ENCODE results near the gene GCSAML.
"Not testable (repeated sequence)": the region's sequence is repeated elsewhere in the genome, so short reads cannot be mapped to it uniquely, and the experiment has no call there.

The GCSAML gene

DNA sequence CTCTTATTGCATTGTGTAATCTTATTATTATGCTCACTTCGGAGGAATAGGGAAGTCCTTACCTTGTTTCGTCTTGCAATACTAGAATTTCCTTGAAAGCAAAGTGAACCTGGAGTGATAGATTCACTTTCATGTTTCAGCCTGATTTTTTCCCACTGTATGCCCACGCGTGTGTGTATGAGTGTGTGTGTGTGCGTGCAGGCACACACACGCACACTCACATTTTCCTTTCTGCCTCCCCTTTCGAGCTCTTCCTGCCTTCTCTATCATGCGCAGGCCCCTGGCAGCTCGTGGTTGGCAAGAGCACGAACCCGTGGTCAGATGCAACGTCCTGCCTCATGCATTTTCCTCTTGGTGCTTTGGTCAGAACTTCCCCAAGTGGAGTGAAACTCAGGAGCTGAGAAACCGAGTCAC, at the start of gene GCSAML:
Gene GCSAML, plus strand, starts transcription at position 366 of the 414 bp plus-strand sequence. CDS start 58 bp downstream, outside the sequence.
- no peak for DNase-seq (ENCODE audit: low read depth, low spot score)

DNA sequence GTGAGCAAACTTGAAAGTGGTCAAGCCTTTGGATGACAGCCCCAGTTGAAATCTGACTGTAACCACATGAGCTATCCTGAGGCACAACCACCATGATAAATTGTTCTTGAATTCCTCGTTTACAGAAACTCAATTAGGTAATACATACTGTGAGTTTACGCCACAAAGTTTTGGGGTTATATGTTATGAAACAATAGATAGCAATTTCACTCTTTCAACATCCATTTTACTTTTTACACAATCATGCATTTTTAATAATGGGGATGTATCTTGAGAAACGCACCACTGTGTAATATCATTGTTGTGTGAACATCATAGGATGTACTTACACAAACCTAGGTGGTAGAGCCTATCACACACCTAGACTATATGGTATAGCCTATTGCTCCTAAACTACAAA, 48.1 kb upstream of the GCSAML start:
- no peak for DNase-seq (ENCODE audit: low read depth, low spot score)

DNA sequence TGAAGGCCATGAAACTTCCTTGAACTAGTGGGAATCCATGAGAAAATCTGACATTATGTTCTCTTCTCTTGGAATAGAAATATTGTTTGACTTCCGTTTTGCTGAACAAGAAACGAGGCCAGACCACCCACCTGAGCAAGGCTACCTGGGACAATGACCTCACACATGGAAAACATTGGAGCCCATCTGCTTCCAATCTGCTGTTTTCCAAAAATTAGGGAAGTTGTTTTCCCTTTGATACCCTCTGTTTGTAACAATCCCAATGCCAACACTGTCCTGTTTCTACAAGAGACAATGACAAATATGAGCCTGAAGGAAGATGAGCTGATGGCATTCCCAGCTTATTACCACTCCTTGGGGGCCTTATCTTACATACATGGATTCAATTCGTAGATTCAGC, 42.1 kb upstream of the GCSAML start:
- no peak for DNase-seq (ENCODE audit: low read depth, low spot score)

DNA sequence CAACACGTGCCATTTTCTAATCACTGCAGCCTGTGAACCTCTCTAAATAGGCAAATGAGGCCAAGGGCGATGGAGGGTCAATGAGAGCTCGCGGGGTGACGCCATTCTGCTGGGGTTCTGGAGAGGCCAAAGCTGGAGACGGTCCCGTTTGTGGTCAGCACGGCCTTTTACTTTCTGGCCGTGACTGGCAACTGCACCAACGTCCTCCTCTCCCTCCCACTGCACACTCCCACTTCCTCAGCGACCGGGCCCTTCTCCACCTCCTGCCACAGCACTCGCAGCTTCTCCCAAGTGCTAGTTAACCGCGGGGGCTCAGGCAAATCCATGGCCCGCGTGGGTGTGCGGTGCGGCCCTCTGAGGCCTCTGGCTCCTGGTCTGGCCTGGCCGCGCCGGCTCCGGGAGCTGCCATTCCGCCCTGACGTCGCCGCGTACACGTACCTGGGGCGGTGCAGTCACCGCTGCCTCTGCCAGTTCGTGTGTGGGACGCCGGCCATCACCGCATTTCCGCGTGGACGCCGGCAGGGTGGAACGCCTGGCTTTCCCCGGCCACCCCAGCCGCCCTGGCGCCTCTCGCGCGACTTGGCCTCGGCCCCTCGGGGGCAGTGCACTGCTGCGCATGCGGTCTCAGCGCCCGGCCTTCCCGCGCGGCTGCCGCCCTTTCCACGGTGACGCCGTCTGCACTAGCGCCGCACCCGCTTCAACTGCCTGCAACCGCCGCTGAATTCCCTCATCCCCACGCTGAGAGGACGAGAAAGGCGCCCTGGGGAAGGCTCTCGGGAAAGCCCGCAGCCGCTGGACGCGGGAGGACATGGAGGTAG, 30.9 kb upstream of the GCSAML start:
- no peak for DNase-seq (ENCODE audit: low read depth, low spot score)

DNA sequence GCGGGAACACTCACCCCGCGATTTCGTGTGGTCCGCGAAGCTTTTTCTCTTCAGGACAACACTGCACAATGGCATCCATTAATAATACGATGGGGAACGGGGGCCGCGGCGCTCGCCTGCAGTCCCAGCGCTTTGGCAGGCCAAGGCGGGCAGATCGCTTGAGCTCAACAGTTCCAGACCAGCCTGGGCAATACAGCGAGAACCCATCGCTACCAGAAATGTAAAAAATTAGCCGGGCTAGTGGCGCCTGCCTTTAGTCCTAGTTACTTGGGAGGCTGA, 30.4 kb upstream of the GCSAML start:
- DNase-seq (ENCODE audit: low read depth, low spot score): no peak

DNA sequence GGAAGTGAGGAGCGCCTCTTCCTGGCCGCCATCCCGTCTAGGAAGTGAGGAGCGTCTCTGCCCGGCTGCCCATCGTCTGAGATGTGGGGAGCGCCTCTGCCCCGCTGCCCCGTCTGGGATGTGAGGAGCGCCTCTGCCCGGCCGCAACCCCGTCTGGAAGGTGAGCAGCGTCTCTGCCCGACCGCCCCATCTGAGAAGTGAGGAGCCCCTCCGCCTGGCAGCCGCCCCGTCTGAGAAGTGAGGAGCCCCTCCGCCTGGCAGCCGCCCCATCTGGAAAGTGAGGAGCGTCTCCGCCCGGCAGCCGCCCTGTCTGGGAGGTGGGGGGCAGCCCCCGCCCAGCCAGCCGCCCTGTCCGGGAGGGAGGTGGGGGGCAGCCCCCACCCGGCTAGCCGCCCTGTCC, 27.0 kb upstream of the GCSAML start:
- not testable (repeated sequence) for DNase-seq (ENCODE audit: low read depth, low spot score)

DNA sequence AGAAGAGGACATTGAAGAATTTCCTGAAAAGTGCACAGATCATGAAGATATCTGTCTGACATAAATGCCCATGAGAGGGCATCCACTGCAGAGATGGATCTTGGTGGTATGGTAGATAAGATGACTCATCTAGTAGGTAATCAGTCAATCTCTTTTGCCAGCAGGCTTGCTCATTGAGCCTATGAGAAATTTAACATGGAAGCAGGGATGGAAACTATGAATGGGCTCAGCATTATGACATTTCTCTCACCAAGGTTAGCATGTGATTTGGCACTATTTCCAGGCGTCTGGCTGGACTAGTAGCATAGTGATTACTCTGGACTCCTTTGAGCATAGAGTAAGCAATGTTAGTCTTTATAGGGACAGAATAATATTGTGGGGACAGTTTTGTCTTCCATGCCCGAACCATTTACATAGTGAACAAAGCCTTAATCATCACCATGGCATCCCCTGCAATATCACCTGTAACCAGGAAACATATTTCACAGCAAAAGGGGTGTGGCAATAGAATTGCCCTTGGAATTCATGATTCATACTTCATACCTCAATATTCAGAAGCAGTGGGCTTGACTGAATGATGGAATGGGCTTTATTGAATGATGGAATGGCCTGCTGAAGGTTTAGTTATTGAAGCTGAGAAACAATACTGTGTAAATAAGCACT, 20.0 kb upstream of the GCSAML start:
- no peak for DNase-seq (ENCODE audit: low read depth, low spot score)

DNA sequence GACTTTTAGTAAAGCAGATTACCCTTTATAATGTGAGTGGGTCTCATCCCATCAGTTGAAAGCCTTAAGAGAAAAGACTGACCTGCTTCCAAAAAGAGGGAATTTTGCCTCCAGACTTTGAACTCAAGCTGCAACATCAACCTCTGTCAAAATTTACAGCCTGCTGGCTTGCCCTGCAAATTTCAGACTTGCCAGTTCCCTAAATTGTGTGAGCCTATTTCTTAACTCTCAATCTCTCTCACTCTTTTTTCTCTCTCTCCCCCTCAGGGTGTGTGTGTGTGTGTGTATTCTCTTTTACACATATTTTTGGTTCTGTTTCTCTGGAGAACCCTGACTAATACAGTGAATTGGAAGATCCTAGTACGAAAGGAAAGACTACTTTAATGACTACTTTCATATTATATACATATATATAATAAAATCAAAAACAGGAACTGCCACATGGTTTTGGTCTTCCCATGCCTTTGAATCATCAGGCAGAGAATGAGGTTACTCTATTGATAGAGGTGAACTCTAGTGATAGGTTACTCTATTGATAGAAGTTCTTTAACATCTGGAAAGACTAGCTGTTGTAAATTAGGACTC, 19.1 kb upstream of the GCSAML start:
- no peak for DNase-seq (ENCODE audit: low read depth, low spot score)

DNA sequence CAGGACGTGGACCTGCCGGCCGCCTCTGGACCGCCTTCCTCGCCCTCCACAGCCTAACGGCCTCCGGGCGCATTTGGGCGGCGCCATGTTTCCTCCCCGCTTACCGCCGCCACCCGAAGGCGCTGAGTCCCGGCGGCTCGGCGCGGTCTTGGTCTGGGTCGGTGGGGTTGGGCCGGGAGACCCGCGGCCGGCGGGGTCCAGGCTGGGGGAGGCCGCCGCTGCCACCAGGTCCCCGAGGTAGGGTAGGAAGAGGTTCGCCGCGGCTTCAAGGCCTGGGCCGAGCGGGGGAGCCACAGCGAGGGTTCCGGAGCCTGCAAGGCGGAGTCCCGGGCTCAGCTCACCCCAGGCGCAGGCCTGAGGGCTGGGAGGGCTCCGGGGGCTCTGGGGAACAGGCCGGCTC, 18.1 kb upstream of the GCSAML start:
- DNase-seq (ENCODE audit: low read depth, low spot score): no peak

DNA sequence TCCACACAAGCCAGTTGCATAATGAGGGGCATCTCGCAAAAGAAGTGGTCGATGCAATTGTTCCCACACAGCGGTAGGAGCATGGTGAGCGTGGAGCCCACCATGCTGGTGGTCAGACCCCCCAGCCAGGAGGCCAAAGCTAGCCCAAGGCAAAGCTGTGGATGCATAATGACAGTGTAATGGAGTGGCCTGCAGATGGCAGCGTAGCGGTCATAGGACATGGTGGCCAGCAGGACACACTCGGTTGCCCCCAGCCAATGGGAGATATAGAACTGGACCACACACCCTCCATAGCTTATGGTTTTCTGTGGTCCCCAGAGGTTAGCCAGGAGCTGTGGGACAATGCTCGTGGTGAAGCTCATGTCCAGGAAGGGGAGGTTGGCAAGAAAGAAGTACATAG, 17.0 kb upstream of the GCSAML start:
- DNase-seq (ENCODE audit: low read depth, low spot score): no peak

DNA sequence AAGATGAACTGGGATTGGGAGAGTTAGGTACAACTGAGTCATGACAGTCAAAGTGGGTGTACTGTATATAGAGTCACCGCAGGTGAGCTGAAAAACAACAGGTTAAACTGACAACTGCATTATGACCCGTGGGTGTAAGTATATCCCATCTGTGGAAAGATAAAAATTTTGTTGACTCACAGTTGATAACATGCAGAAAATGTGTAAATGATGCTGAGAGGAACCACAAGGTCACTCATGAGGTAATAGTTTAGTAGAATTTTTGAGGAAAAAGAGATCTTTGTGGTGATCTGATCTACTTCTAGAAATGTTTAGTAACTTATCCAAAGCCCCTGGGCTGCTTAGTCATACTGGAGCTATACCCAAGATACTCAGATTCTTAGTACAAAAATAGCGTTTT, 13.5 kb upstream of the GCSAML start:
- no peak for DNase-seq (ENCODE audit: low read depth, low spot score)

DNA sequence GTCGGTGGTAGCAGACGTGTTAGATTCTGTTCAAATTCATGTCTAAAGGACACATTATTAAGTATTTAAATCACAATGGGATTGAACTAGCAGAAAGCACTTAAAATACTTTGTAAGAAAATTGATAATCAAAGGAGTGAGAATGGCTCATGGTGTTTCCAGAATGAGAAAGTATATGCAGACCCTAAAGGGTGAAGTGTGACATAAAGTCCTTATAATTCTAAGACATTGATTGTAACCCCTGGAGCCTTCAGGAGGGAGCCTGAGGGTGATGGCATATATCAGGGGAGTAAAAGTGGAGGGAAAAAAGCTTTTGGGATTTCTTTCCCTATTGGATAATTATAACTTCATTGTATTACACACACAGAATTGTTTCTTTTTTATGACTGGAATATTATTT, 12.6 kb upstream of the GCSAML start, which contains the start of gene OR2C3:
Gene OR2C3, minus strand, starts transcription at position 101 of the 400 bp plus-strand sequence. CDS start 3,929 bp downstream, outside the sequence.
- DNase-seq (ENCODE audit: low read depth, low spot score): no peak

DNA sequence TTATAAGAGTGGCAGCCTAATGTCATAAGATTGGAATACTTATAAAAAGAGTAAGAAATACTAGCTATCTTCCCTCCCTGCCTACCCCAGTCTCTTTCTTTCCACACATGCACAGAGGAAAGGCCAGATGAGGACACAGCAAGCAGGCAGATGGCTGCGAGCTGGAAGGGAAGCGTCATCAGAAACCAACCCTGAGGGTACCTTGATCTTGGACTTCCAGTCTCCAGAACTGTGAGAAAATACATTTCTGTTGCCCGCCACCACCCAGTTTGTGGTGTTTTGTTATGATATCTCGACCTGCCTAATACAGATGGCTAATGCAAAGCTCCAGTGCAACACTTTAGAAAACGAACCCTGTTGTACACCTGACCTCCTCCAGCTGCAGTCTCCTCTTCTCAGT, 10.4 kb upstream of the GCSAML start:
- DNase-seq (ENCODE audit: low read depth, low spot score): no peak

DNA sequence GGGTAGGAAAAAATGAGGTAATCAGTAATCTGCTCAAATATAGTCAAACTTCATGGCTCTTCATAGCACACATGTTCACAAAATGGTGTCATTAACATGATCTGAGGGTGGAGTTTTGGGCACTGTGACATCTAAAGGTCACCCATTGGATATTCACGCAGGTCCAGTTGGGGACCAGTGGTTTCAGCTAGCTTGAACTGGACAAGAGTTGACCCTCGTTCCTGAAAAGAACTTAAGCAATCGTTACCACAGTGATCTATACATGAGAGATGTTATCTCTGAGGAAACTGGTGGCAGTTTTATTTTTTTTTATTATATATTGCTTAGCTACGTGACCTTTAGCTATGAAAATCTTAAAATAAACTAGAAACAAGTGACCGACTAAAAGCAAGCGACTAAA, 9.7 kb upstream of the GCSAML start:
- DNase-seq (ENCODE audit: low read depth, low spot score): no peak

DNA sequence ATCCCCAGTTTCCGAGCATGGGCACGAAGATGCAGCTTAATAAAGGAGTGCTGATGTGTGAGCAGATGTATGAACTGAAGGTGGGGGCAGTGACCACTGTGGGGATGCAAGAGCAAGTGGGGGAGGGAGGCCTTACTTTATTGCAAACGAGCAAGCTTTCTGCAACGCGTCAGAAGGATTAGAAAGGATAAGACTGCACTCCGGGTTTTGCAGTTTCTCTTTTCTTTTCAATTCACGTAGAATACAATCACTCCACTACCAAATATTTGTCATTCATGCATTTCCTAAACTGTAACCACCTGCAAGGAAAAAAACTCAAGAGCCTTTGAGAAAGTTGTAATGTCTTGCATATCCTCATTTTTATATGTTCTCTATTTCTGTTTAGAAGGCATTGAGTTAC, 8.4 kb upstream of the GCSAML start:
- no peak for DNase-seq (ENCODE audit: low read depth, low spot score)

DNA sequence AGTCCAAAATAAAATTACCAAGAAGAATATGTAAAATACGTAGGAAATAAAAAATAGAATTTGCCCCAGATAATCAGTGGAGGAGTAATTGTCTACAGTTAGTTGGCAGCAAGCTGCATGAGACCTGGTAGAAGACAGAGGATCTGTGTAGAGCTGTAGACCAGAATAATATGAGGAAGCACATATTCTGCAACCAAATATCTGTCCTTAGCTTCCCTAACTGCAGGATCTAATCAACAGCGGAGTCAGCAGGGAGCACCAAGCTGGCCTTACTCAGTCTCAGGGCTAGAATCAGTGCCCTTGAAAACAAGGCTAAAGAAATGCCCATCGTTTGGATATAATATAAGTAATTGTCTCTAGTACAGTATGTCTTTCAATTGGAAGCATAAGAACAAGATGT, 6.1 kb upstream of the GCSAML start:
- DNase-seq (ENCODE audit: low read depth, low spot score): no peak

DNA sequence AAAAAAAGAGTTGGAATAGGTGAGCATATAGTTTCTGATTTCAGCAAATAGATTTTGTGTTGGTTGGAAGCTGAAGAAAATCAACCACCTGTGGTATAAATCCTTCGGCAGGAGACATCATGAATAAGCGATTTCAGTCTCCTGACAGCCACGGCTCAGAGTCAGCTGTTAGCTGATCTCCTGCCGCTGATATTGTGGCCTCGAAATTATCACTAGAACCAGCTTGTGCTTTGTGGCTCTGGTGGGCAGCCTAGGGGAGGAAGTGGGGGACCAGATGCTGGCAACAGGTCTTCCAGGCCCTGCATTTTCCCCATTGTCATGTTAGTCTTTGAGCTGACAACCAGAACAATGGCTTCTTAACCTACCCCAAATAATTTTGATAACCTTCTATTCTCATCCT, 842 bp upstream of the GCSAML start:
- no peak for DNase-seq (ENCODE audit: low read depth, low spot score)

DNA sequence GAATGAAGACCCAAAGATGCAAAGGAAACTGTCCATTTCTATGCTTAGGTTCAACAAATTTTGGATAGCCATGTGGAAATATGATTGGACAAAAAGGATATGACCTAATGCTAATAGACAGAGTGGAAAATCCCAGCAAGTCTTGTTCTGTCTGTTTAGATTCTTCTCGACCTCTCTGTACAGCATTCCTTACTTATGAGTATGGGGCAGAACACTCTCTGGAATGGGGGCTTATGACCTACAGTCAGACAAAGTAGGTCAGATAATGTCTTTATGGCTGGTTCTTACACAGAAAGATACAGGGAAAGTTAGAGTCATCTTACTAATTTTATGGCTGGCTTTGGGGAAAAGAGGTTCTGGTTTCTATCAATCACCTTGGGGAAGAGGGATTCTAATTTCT, 2.8 kb downstream of the GCSAML start:
- no peak for DNase-seq (ENCODE audit: low read depth, low spot score)

DNA sequence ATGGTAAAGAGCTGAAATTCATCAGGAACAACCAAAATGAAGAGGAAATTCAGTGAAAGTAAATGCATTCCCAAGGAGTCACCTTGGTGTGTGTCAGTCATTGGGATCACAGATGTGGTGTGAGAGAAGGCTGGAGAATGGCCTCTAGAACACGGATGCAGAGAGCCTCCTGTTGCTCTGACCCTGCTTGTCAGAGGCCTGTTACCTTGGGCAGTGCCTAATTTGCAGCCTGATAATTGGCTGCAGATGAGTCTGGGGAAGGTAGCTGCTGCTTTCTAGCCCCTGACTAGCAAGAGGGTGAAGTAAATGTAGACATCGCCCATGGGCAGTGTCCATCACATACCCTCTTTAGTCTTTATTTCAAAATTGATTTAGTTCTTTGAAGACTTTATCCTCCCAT, 3.3 kb downstream of the GCSAML start:
- no peak for DNase-seq (ENCODE audit: low read depth, low spot score)

DNA sequence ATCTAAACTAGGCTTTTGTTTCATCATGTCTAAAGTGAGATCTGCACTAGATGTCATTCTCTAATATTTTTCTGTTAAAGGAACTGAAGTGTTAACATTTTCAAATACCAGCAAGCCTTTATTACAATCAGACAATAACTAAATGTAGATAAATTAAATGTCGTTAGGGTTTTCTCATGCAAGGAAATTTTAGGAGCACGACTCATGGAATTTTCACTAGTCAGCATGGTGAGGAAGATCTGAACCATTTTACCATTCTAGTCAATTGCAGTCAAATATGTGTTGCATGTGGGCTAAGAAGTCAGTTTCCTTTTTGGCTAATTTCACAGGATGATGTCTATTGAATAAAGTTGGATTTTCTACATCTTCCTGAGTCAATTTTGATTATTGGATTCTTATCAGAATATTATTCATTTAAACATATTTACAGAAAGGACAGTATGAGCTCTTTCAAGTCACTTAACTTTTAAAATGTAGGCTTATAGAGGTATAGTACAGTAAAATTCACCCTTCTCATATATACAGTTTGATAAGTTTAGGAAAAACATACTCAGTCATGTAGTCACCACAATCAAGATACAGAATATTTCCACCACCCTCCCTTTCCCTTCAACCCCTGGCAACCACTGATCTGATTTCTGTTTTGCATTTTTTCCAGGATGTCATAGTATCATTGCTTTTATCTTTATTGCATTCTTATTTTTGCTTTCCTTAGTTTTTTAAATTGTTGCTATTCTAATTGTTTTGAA, 9.2 kb downstream of the GCSAML start:
- DNase-seq (ENCODE audit: low read depth, low spot score): no peak

DNA sequence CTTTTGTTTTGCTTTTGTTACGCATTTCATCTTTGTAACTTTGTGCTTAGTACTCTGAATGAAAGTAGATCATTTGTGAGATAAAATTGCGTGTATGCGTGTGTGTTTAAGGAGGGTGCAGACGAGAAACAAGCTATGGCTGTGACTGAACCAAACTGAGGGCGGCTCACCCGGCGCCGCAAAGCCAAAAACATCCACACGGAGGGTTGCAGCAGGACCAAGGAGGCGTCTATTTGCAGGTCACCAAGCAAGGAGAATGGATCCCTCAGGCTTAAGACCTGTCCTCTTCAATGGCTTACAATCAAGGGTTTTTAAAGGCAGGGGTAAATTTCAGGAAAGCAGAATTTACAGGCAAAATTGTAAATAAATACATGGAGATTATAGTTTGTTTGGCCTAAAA, 12.8 kb downstream of the GCSAML start:
- DNase-seq (ENCODE audit: low read depth, low spot score): no peak

DNA sequence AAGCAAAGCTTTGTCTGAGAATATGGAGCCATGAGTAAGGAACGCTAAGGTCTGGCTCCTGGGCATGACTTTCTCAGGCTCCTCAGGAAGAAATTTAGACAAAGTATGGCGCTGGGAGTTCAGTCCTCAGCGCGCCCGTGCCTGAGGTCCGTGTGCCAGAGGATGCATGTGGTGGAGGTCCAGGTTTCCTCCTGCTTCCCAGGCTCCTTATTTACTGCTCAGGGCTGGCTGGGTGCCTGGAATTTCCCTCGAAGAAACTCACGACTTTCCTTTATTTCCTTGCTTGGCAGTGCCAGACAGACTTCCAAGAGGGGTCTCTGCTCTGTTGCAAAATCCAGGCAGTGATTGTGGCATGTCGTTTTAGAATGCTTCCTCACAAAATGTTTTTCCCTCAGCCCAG, 13.3 kb downstream of the GCSAML start:
- no peak for DNase-seq (ENCODE audit: low read depth, low spot score)

All from brain pericyte (primary cell).